H1 (cell line): ENCODE results near the gene ZNF3. TPM values are rescaled to one million over a fixed set of nuclear protein-coding genes. Genes with fewer than 3 reads are reported as not detected.

Experiments
- ASH2L ChIP-seq: fragments of 200-600, 300-600 bp; sonication (generic); IDR thresholded peaks from one replicate; pipeline ENCODE4 v1.7.1; 2017; ENCODE audit warnings: low read length
- BACH1 ChIP-seq: IDR thresholded peaks from 2 replicates; pipeline ENCODE4 v1.6.1; 2012; ENCODE audit warnings: low read length, improper control_type of control experiment
- BCL11A ChIP-seq, 2 experiments: IDR thresholded peaks; one replicate each; pipeline ENCODE4 v1.6.1; 2011; ENCODE audit warnings: low read depth in 2 of 2, low read length in 2 of 2, mild to moderate bottlenecking in 2 of 2
- CBX8 ChIP-seq: fragments of 300-800, 300-1000 bp; sonication (generic); IDR thresholded peaks from 2 replicates; pipeline ENCODE4 v1.7.1; 2016; ENCODE audit warnings: low read depth, low read length, borderline replicate concordance
- CHD2 ChIP-seq: IDR thresholded peaks from 2 replicates; pipeline ENCODE4 v1.6.1; 2012; ENCODE audit warnings: low read length, improper control_type of control experiment
- CREB1 ChIP-seq: IDR thresholded peaks from 2 replicates; pipeline ENCODE4 v1.6.1; 2012; ENCODE audit warnings: inconsistent platforms
- EZH2 ChIP-seq: fragments of 200-600 bp; sonication (generic); IDR thresholded peaks from 2 replicates; pipeline ENCODE4 v1.7.1; 2012; ENCODE audit warnings: low read depth, mild to moderate bottlenecking, moderate library complexity, low read length, inconsistent platforms; ENCODE audit not compliant: severe bottlenecking
- FOSL1 ChIP-seq: IDR thresholded peaks from 2 replicates; pipeline ENCODE4 v1.6.1; 2011; ENCODE audit warnings: mild to moderate bottlenecking, low read depth, low read length, moderate library complexity; ENCODE audit not compliant: insufficient read depth
- HDAC2 ChIP-seq, 2 experiments: fragments of 300-600 bp in 1 of 2; sonication (generic) in 1 of 2; IDR thresholded peaks; 2 replicates each; pipeline ENCODE4 v1.6.1; 2011 to 2012; ENCODE audit warnings: low read depth in 2 of 2, low read length in 2 of 2, mild to moderate bottlenecking in 2 of 2, moderate library complexity in 2 of 2, borderline replicate concordance in 1 of 2, inconsistent platforms in 1 of 2
- JUND ChIP-seq: IDR thresholded peaks from 2 replicates; pipeline ENCODE4 v1.6.1; 2011; ENCODE audit warnings: mild to moderate bottlenecking, improper control_type of control experiment, low read length
- KDM4A ChIP-seq: IDR thresholded peaks from one replicate; pipeline ENCODE4 v1.7.1; 2012; ENCODE audit warnings: low read depth, mild to moderate bottlenecking, moderate library complexity, low read length, inconsistent platforms; ENCODE audit not compliant: severe bottlenecking
- NANOG ChIP-seq: IDR thresholded peaks from 2 replicates; pipeline ENCODE4 v1.6.1; 2011; ENCODE audit warnings: low read length, low read depth, mild to moderate bottlenecking, inconsistent platforms; ENCODE audit not compliant: insufficient read depth, poor library complexity, severe bottlenecking
- PHF8 ChIP-seq: fragments of 200-600 bp; sonication (generic); conservative IDR thresholded peaks from 2 replicates; pipeline ENCODE4 v1.7.1; 2012; ENCODE audit warnings: low read depth, mild to moderate bottlenecking, inconsistent platforms, low read length, moderate library complexity
- RXRA ChIP-seq: IDR thresholded peaks from 2 replicates; pipeline ENCODE4 v1.6.1; 2011; ENCODE audit warnings: low read depth, mild to moderate bottlenecking, low read length, moderate library complexity; ENCODE audit not compliant: insufficient read depth
- SP1 ChIP-seq: IDR thresholded peaks from 2 replicates; pipeline ENCODE4 v1.6.1; 2011; ENCODE audit warnings: low read depth, low read length
- SP4 ChIP-seq: IDR thresholded peaks from 2 replicates; pipeline ENCODE4 v1.6.1; 2012; ENCODE audit warnings: low read length, inconsistent platforms
- polyA plus RNA-seq, 7 experiments: library from polyadenylated mRNA; depleted of rRNA in 3 of 7; stranded (reverse) in 5 of 7; unstranded in 2 of 7; fragments of >200 nt in 5 of 7; fragments of 200-250 nt in 2 of 7; gene quantifications; 1 replicate in 5 of 7; 2 replicates in 1 of 7; 4 replicates in 1 of 7; pipeline versions ENCODE4 v1.2.1 to v1.2.3, GENCODE V29; 2011 to 2013; ENCODE audit warnings: missing spikeins in 2 of 7, mixed read lengths in 2 of 7
- total RNA-seq: library from RNA; stranded (reverse); fragmentation: NEBNext Ultra II Directional; extraction: Animal tissue kit (Norgen Biotek cat#: 25700); gene quantifications from 2 replicates; pipeline ENCODE4 v1.2.1, GENCODE V29; 2021
- TF ChIP-seq, protein P1 (sequence below): IDR thresholded peaks from 2 replicates; pipeline ENCODE4 v1.6.1; 2011; ENCODE audit warnings: low read depth, mild to moderate bottlenecking, low read length; ENCODE audit not compliant: insufficient read depth
- TF ChIP-seq, protein P2 (sequence below), 3 experiments: IDR thresholded peaks; 1 replicate in 2 of 3; 2 replicates in 1 of 3; pipeline versions ENCODE4 v1.5.1 to v1.6.1; 2011; ENCODE audit warnings: low read length in 3 of 3, mild to moderate bottlenecking in 3 of 3, inconsistent platforms in 2 of 3, low read depth in 1 of 3, moderate library complexity in 1 of 3; ENCODE audit not compliant: insufficient read depth in 1 of 3; ENCODE audit errors: control extremely low read depth in 1 of 3
- TF ChIP-seq, protein P3 (sequence below): IDR thresholded peaks from 2 replicates; pipeline ENCODE4 v1.6.1; 2012; ENCODE audit warnings: low read length, inconsistent platforms

ZNF3 gene
- total and polyA plus RNA-seq, 2 of the 8 experiments (the other 6 are each of a cell fraction or from before 2014, with no cell fraction given): 26.9 to 49.1 TPM

DNA sequence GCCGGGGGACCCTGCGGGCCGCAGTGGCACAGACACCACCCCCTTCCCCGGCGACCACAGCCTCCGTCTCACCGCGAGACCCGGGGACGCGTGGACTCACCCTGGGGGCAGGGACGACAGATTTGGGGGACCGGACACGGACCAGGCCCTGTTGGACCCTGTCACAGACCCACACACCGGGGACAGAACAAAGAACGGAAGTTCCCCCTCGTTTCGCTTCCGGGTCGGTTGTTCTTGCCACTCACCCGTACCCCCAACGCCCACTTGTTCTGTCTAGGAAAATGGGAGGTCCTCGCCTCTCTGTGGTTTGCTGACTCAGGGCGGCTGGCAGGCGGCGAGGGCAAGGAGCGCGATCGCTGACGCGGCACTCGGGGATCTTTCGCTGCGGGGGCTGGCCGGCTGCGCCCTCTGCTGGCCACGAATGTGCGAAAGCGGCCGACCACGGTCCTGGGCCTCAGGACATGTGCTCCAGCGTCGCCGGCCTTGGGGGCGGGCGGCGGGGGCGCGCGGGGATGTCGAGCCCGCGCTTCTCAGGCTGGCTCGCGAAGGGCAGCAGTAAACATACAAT lies at the start of gene ZNF3 (continued):
- TF ChIP-seq PHF8 (peak; percentile 93; the same call in 1 of the 2 replicates), JUND (peak; percentile 79), CREB1 (peak; percentile 90), KDM4A (peak; percentile 42), RXRA (0 out of 2 replicates have a peak, but pooled peaks have one; percentile 76), SP1 (peak; percentile 87), SP4 (no peak; the same call in 1 of the 2 replicates), CBX8 (no peak), FOSL1 (no peak), ASH2L (peak; percentile 45), BACH1 (peak; percentile 100), EZH2 (no peak), HDAC2 (IDR thresholded peaks at IDR 0.05; ENCODE audit: borderline replicate concordance in 1 of 2, low read depth in 2 of 2, low read length in 2 of 2) (peak; percentile 58 to 61; a peak in 2 of 4 replicates), CHD2 (peak; percentile 81), BCL11A (IDR thresholded peaks at IDR 0.05; ENCODE audit: low read depth in 2 of 2, low read length in 2 of 2) (no peak), NANOG (peak; percentile 79)
- TF ChIP-seq, protein P1, sequence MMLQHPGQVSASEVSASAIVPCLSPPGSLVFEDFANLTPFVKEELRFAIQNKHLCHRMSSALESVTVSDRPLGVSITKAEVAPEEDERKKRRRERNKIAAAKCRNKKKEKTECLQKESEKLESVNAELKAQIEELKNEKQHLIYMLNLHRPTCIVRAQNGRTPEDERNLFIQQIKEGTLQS: 0 out of 2 replicates have a peak, but pooled peaks have one; percentile 36
- TF ChIP-seq, protein P2, sequence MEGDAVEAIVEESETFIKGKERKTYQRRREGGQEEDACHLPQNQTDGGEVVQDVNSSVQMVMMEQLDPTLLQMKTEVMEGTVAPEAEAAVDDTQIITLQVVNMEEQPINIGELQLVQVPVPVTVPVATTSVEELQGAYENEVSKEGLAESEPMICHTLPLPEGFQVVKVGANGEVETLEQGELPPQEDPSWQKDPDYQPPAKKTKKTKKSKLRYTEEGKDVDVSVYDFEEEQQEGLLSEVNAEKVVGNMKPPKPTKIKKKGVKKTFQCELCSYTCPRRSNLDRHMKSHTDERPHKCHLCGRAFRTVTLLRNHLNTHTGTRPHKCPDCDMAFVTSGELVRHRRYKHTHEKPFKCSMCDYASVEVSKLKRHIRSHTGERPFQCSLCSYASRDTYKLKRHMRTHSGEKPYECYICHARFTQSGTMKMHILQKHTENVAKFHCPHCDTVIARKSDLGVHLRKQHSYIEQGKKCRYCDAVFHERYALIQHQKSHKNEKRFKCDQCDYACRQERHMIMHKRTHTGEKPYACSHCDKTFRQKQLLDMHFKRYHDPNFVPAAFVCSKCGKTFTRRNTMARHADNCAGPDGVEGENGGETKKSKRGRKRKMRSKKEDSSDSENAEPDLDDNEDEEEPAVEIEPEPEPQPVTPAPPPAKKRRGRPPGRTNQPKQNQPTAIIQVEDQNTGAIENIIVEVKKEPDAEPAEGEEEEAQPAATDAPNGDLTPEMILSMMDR (IDR thresholded peaks at IDR 0.05; ENCODE audit: control extremely low read depth in 1 of 3, insufficient read depth in 1 of 3, low read depth in 1 of 3, low read length in 3 of 3): peak; percentile 84 to 94 (median 85)
- TF ChIP-seq, protein P3, sequence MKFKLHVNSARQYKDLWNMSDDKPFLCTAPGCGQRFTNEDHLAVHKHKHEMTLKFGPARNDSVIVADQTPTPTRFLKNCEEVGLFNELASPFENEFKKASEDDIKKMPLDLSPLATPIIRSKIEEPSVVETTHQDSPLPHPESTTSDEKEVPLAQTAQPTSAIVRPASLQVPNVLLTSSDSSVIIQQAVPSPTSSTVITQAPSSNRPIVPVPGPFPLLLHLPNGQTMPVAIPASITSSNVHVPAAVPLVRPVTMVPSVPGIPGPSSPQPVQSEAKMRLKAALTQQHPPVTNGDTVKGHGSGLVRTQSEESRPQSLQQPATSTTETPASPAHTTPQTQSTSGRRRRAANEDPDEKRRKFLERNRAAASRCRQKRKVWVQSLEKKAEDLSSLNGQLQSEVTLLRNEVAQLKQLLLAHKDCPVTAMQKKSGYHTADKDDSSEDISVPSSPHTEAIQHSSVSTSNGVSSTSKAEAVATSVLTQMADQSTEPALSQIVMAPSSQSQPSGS: no peak
